Measurements from ENCODE around the gene BLOC1S3.

The BLOC1S3 gene

GRCh38 chr19:45178262-45179071, at the start of gene BLOC1S3:
Gene BLOC1S3 (plus strand): TSS chr19:45178784. CDS start chr19:45179297, 513 bp downstream.
- DNase-seq, result peak; percentile 100

GRCh38 chr19:45128806-45129205, 49.8 kb upstream of the BLOC1S3 start:
- DNase-seq, result no peak

GRCh38 chr19:45130236-45130635, 48.3 kb upstream of the BLOC1S3 start:
- no peak for DNase-seq

GRCh38 chr19:45130888-45131615, 47.5 kb upstream of the BLOC1S3 start:
- DNase-seq, result no peak

- no peak for DNase-seq
Measured at GRCh38 chr19:45133661-45134060, 44.9 kb upstream of the BLOC1S3 start.

GRCh38 chr19:45135176-45135885, 43.3 kb upstream of the BLOC1S3 start:
- DNase-seq, result no peak

GRCh38 chr19:45136507-45137178, 41.9 kb upstream of the BLOC1S3 start:
- no peak for DNase-seq

- DNase-seq, result no peak
Measured at GRCh38 chr19:45137179-45137761, 41.3 kb upstream of the BLOC1S3 start.

- no peak for DNase-seq
Measured at GRCh38 chr19:45138303-45138751, 40.3 kb upstream of the BLOC1S3 start.

- no peak for DNase-seq
Measured at GRCh38 chr19:45139286-45140143, 39.1 kb upstream of the BLOC1S3 start.

GRCh38 chr19:45140144-45140503, 38.5 kb upstream of the BLOC1S3 start:
- no peak for DNase-seq

GRCh38 chr19:45140533-45140932, 38.1 kb upstream of the BLOC1S3 start:
- DNase-seq, result no peak

GRCh38 chr19:45141203-45141900, 37.2 kb upstream of the BLOC1S3 start:
- no peak for DNase-seq

- DNase-seq, result no peak
Measured at GRCh38 chr19:45142016-45142725, 36.4 kb upstream of the BLOC1S3 start.

- DNase-seq, result no peak
Measured at GRCh38 chr19:45142726-45143110, 35.9 kb upstream of the BLOC1S3 start.

GRCh38 chr19:45144431-45145269, 33.9 kb upstream of the BLOC1S3 start:
- DNase-seq, result no peak

GRCh38 chr19:45145270-45146189, 33.1 kb upstream of the BLOC1S3 start:
- no peak for DNase-seq

- no peak for DNase-seq
Measured at GRCh38 chr19:45146251-45146650, 32.3 kb upstream of the BLOC1S3 start.

All from OCI-M1 (cell line).